ENCODE results near the gene SBK3.
"Not testable (repeated sequence)": the region's sequence is repeated elsewhere in the genome, so short reads cannot be mapped to it uniquely, and the experiment has no call there.

Gene SBK3

GRCh38 chr19:55541091-55541490 is 4.3 kb downstream of the SBK3 start:
- DNase-seq (ENCODE audit: low read depth, low spot score): no peak

GRCh38 chr19:55540619-55541018 is 4.7 kb downstream of the SBK3 start:
- no peak for DNase-seq (ENCODE audit: low read depth, low spot score)

- DNase-seq (ENCODE audit: low read depth, low spot score): no peak
Measured at GRCh38 chr19:55539090-55539984, 6.0 kb downstream of the SBK3 start.

DNA sequence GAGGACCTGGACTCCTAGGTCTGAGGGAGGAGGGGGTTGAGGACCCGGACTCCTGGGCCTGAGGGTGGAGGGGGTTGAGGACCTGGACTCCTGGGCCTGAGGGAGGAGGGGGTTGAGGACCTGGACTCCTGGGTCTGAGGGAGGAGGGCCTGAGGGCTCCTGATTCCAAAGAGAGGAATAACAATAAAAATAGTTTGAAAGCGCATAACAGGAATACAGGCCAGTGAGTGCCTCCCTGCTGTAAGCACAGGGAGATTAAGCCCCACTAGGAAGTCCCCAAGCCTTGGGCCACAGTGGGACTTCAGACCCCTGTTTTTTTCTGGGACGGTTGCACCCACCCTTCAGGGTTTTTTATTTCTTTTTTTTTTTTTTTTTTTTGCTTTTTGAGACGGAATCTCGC is 7.2 kb downstream of the SBK3 start:
- DNase-seq (ENCODE audit: low read depth, low spot score): no peak

DNA sequence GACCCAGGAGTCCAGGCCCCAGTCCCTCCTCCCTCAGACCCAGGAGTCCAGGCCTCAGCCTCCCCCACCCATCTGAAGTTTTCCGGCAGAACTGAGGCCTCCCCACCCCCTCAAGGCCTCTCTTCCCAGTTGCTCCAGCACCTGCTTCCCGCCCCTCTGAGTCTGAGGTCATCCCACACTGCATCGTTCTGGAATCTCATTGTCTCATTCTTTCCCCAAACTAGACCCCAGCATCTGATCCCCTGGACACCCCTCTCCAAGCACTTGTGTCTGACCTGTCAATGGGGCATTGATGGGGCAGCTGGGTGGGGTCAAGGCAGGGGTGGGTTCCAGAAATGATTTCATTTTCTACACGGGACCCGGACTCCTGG is 7.6 kb downstream of the SBK3 start:
- no peak for DNase-seq (ENCODE audit: low read depth, low spot score)

GRCh38 chr19:55536951-55537740 is 8.2 kb downstream of the SBK3 start, which contains the start of gene SBK2:
Gene SBK2 (minus strand): TSS chr19:55537133. CDS start chr19:55536294, 839 bp downstream.
- DNase-seq (ENCODE audit: low read depth, low spot score): no peak

DNA sequence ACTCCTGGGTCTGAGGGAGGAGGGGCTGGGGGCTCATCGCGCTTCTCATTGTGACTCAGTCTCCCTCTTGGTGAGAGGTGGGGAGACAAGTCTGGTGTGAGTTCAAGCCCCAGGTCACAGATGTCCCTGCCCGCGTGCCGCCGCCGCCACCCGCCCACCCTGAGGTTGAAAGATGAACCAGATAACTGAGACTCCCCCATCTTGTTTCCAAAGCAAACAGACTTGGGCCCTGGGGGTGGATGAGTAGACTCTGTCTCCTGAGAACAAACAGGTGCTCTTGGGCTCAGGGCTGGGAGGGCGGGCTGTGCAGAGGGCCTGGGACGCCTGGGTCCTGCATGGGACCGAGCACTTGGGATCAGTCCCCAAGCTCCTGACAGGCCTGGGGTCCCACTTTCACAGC is 9.0 kb downstream of the SBK3 start:
- DNase-seq (ENCODE audit: low read depth, low spot score): no peak

DNA sequence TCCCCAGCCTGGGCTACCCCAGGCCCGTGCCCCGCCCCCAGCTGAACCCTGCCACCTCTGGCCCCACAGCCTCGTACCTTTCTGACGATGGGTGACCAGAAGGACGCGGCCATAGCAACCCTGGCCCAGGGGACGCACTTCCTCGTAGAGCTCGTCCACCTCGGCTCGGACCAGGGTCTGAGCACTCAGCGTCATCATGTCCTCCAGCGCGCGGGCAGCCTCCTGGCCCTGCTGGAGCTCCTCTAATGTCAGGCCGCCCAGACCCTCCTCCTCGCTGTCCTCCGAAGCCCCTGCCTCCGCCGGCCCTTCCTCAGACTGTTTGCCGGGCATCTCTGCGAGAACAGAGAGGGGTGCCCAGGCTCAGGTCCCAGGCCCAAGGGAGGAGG is 9.4 kb downstream of the SBK3 start:
- DNase-seq (ENCODE audit: low read depth, low spot score): no peak

DNA sequence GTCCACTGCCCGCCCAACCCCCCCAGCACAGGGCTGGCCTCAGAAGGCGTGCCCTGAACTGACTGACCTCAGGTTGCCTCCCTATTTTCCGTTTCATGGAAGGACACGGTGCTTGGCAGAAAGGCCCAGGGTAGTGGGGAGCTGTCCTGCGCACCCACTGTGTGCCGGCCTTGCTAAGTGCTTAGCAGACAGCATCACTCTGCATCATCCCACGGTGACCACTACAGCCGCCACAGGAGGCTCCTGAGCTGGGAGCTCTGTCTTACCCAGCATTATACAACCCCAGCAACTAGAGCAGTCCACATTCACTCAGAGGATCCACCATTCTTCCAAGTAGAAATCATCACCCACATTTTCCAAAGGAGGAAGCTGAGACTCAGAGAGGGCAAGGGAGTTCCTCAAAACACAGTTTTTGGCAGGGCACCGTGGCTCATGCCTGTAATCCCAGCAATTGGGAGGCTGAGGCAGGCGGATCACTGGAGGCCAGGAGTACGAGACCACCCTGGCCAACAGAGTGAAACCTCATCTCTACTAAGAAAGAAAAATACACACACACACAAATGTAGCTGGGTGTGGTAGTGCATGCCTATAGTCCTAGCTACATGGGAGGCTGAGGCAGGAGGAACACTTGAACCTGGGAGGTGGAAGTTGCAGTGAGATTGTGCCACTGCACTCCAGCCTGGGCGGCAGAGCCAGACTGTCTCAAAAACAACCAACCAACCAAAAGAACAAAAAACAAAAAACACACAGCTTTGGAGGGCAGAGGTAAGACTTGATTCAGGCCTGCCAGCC is 10.0 kb downstream of the SBK3 start:
- no peak for DNase-seq (ENCODE audit: low read depth, low spot score)

DNA sequence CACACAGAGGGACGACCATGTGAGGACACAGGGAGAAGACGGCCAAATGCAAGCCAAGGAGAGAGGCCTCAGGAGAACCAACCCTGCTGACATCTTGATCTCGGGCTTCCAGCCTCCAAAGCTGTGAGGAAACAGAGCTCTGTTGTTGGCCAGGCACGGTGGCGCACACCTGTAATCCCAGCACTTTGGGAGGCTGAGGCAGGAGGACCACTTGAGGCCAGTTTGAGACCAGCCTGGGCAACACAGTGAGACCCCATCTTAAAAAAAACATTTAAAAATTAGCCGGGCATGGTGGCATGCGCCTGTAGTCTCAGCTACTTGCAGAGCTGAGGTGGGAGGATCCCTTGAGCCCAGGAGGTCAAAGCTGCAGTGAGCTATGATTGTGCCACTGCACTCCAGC is 11.1 kb downstream of the SBK3 start:
- DNase-seq (ENCODE audit: low read depth, low spot score): not testable (repeated sequence)

DNA sequence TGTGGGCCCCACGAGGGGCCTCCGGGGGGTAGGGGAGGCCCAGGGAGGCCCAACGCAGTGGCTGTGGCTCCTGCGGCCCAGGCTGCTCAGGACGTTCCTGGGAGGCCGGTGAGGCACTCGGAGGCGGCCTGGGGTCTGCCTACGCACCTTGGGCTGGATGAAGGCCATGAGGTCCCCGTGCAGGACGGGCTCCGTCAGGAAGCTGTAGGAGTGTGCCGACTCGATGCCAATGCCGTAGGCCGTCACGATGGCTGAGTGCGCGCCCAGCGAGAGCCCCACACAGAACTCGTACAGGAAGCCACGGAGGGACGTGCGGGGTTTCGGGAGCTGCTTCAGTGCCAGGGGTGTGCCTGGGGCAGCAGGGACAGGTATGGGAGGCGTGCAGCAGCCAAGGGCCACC is 14.3 kb downstream of the SBK3 start:
- no peak for DNase-seq (ENCODE audit: low read depth, low spot score)

- DNase-seq (ENCODE audit: low read depth, low spot score): no peak
Measured at GRCh38 chr19:55529636-55530234, 15.6 kb downstream of the SBK3 start.

GRCh38 chr19:55528030-55528803 is 17.1 kb downstream of the SBK3 start:
- no peak for DNase-seq (ENCODE audit: low read depth, low spot score)

- DNase-seq (ENCODE audit: low read depth, low spot score): no peak
Measured at GRCh38 chr19:55527197-55528029, 17.9 kb downstream of the SBK3 start.

DNA sequence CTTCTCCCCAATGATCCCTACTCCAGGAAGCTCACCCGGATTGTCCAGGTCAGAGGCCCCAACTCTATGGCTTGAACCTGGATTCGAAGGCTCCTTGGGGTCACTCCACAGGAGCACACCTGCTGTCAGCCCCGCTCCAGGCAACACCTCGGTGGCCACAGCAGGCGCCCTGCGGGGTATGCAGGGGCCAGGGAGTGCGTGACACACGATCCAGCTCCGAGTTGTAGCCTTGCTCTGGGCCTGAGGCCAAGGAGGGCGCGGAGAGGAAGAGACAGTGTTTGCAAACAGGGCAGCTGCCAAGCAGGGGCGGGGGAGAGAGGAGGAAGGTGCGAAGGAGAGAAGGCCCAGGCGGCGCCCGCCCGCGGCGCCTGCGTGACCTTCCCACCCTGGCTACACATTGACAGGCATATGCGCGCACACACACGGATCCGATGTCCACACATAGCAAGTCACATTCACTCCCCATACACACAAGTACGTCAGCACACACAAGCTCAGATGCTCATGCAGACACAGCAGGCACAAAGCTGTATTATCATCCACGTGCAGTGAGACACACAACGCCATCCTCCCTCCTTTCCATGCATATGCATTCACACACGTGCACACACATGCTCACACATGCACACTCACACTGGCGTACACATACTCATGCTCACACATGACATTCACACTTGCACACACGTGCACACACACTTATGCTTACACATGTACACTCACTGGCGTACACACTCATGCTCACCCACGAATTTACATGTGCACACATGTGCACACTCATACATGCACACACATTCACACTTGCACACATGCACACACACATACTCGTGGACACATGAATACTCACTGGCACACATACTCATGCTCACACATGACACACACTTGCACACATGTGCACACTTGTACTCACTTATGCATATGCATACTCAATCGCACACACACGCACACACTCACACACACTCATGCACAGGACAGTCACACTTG is 18.8 kb downstream of the SBK3 start:
- peak; percentile 80 for DNase-seq (ENCODE audit: low read depth, low spot score)

DNA sequence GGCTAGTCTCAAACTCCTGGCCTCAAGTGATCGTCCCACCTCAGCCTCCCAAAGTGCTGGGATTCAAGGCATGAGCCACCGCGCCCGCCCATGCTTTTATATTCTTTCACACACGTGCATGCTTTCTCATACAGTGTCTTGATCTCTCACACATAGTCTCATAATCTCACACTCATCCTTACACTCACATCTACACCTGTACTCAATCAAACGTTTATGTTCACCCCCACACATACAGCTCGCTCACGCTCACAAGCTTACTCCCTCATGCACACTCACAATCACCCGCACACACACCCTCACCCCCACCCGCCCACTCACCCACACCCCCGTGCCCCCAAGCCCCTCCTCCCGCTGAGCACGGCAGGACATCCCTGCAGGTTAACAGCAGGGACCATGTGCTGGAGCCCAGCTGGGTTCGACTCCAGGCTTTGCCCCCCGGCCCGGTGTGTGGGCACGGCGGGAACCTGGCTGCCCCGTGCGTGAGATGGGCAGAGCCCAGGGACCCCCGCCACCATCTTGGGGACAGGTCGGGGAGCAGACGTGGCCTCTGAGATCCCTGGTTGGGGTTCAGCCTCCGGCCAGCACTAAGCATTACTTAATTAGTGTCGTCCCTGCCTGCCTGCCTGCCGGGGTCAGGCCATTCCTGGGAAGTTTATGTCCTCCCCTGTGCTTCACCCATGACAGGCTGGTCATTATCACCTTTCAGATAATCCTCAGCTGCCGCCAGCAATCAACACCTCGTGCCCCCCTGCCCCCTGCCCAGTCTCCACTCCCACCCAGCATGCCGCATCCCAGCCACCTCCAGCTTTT is 19.8 kb downstream of the SBK3 start:
- no peak for DNase-seq (ENCODE audit: low read depth, low spot score)

DNA sequence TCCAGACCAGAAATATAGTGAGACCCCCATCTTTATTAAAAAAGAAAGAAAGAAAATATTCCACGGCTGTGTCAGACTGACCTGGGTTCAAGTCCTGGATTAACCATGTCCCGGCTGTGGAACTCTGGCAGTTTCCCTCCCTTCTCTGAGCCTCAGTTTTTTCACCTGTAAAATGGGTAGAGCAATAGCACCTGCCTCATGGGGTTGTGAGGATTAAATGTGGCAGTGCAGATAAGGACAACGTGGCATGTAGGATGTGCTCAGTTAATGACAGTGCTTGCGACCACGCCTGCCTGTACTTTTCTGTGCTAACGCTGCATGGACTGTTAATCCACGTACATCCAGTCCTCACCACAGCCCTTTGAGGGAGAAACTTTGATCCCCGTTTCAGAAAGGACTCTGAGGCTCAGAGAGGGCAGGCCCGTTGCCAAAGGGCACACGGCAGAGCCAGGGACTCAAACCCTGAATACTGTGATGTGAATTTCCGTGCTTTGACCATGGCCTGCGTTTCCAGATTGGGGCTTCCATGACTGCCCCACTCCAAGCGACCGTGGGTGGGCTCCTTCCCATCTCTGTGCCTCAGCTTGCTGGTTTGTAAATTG is 24.6 kb downstream of the SBK3 start:
- DNase-seq (ENCODE audit: low read depth, low spot score): no peak
